Activated naive CD8-positive, alpha-beta T cell treated with anti-CD3 and anti-CD28 coated beads, Interleukin-2, amount 50 U/mL, for 16 hours (primary cell): ENCODE results near the gene GAB4.
"Not testable (repeated sequence)": the region's sequence is repeated elsewhere in the genome, so short reads cannot be mapped to it uniquely, and the experiment has no call there.

Source experiments
- DNase-seq: peaks from one replicate; pipeline ENCODE4 v3.0.0-alpha.2; 2020; ENCODE audit warnings: low read depth, low spot score

GAB4 gene

DNA sequence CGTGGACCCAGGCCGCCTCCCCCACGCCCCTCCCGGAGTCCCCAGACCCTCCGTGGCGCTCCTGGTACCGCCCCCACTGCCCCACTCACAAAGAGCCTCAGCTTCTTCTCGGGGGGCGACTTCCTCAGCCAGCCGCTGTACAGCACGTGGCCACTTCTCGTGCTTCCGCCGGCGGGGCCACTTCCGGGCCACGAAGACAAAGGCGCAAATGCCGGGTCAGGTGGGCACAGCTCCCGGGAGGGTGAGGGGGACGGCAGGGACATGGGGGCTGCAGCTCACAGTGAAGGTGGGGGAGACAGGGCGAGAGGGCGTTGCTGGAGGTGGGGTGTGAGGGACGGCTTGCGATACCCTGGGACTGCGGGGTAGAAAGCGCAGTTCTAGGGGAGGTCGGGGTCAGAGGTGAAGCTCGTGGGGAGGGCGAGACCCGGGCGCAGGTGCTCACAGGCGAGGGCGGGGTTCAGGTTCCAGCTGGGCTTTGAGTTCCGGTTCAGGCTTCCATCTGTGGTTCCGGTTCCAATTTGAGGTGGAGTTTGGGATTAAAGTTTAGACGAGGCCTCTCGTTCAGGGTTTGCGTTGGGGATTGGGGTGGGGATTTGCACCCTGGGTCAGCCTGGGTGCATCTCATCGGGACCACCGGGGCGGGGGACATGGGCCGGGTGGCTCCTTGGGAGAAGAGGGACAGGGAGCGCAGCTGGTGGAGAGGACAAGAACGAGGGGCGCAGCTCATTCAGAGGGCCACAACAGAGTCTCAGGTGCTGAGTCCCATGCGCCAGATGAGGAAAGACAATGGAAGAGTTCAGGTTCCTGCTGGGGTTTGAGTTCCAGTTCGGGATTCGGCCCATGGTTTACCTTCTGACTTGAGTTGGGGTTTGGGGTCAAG, at the start of gene GAB4:
GAB4 (minus strand) TSS at position 371 of the 880 bp plus-strand sequence; CDS start at position 263, 108 bp downstream.
- no peak for DNase-seq

GRCh38 chr22:17056807-17057206, 48.8 kb upstream of the GAB4 start:
- DNase-seq, result no peak

DNA sequence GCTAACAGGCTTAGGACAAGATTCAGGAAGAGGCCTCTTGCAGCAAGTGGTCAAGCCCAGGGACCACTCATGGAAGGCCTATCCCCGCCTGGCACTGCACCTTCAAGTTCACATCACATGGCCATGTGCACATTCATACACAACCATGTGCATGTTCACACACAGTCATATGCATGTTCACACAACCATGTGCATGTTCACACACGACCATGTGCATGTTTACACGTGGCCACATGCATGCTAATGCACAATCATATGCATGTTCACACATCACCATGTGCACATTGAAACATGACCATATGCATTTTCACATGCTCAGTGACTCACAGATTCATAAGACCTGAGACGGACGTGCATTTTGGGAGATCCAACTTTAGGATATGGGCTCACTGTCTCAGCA, 48.0 kb upstream of the GAB4 start:
- no peak for DNase-seq

DNA sequence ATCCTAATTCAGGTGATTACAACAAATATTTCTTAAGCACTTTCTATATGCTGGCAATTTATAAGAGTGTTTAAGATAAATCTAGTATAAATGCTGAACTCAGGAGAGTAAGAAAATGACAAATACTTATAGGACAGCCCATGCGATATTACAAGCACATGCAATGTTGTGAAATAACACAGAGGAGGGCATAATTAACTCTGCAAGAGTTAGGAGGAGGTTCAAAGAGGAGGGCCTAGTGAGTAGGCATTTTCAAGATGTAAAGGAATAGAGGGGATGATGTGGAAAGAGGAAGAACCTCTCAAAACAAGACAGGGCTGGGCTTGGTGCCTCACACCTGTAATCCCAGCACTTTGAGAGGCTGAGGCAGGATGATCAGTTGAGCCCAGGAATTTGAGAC, 39.6 kb upstream of the GAB4 start:
- DNase-seq, result no peak

- no peak for DNase-seq
These were observed 38.7 kb upstream of the GAB4 start for GRCh38 chr22:17046566-17047348.

DNA sequence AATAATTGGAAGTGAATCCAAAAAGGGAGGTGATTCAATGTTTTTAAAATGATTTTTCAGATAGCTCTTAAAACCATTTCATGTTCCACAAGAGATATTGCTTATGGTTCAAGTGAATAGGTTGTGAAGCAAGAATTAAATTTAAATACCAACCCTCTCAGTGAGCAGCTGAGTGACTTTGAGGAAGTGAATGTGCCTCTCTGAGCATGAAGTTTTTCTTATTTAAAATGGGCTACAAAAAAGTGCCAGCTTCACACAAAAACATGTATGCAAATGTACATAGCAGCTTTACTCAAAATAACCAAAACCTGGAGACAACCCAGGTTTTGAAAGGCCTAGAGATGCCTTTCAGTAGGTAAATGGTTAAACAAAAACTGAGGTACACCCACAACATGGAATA, 35.5 kb upstream of the GAB4 start:
- no peak for DNase-seq

DNA sequence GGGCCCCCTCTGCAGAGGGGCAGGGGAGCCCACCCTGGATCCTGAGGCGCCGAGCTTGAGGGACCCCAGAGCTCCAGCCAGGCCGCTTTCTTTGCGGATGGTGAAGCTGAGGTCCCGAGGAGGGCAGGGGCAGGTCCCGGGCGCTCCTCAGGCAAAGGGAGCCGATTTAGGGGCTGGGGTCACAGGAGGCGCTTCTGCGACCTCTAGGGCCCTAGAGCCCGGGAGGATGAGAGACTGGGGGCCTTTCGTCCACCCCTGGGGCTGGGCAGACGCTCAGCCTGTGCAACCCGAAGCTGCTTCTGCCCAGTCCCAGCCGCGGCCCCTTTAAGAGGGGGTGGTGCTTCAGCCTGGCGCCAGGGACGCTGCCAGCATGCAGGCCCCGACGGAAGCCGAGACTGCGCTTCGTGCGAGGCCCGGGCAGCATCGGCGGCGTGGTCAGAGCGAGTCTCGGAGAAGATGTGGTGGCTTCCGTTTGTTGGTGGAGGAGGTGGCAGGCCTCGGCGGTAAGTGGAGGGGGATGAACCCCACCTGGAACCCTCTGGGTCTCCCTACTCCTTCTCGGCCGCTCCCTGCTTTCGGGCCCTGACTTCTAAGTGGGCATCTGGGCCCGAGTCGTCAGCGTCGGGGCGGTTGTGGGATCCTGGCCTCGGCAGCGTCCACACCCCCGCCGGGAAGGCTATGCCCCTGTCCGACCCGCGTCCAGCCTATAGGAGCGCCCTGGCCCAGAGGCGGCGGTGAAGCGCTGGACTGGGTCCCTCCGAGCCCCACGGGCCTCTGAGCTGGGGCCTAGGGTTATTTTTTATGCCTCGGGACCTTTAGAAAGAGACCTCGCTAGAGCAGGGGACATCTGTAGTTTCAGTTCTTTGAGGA, 29.1 kb upstream of the GAB4 start:
- not testable (repeated sequence) for DNase-seq

DNA sequence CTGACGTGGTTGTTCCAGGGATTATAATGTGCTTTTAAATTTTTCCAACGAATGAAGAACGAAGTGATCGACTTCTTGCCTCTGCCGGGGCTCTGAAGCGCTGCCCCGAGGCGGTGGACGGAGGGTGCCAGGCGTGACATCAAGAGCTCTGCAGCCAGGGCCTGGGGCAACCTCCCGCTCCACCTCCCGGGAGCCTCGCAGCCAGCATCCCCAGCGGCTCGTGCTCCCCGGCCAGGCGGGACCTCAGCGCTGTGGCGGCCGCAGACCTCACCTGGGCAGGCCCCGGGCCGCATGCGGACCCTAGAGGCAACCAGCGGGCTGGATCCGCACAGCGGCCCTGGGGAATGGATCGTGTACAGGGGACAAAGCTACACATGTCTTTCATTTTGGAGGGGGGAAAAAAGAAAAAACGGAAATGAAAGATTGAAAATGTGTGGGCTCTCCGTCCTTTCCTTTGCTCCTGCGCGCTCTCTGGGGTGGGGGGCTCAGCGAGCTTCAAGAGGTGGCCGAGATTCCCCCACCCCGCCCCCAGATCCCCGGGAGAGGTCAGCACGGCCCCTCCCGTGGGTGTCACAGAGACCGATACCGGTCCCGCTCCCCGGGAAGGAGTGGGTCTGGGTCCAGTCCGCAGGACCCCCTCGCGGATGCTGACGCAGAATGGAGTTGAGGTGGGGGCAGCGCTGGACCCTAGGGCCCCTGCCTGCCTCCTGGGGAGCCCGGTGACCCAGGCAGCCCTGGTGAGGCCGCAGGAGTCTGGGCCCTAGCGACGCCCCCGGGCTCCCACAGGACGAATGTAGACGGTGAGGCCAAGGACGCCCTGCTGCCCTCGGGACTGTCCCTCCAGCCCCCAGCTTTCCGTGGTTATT, 28.2 kb upstream of the GAB4 start:
- DNase-seq, result not testable (repeated sequence)

DNA sequence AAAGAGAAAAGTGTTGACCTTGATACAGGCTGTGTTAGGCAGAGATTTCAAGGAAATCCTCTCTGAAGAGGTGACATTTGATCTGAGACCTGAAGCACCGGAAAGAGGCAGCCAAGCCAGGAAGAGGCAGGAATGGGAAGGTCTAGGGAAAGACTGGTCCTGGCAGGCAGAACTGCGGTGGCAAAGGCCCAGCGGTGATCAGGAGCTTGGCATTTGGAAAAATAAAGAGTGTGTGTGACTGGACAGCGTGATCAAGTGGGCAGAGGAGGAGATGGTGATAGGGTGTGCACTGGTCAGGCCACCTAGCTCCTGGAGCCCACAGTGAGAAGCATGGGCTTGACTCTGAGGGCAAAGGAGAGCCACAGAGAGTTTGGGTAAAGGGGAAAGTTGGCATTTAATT, 27.2 kb upstream of the GAB4 start:
- no peak for DNase-seq

- DNase-seq, result not testable (repeated sequence)
These were observed 26.5 kb upstream of the GAB4 start for GRCh38 chr22:17034532-17034931.

DNA sequence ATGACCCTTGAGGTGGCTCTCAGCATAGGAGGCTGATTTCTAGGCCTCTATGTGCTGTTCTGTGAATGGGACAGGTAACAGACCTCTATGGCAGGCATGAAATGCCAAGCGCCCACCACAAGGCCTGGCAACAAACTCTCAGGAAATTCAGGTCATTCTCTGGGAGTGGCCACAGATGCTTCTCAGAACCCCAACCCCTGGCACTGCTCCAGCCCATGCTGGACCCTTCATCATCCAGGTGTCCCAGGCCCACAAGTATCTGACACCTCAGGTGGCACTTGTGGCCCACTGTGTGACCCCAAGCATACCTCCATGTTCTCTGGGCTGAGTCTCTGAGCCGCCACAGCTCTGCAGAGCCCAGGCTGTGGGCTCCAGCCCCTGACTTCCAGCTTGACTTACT, 24.3 kb upstream of the GAB4 start:
- DNase-seq, result not testable (repeated sequence)

DNA sequence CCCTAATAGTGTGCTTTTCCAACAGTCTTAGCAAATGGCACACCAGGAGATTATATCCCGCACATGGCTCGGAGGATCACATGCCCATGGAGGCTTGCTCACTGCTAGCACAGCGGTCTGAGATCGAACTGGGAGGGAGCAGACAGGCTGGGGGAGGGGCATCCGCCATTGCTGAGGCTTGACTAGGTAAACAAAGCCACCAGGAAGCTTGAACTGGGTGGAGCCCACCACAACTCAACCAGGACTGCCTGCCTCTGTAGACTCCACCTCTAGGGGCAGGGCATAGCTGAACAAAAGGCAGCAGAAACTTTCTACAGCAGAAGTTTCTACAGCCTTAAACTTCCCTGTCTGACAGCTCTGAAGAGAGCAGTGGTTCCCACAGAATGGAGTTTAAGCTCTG, 16.4 kb upstream of the GAB4 start:
- not testable (repeated sequence) for DNase-seq

GRCh38 chr22:17015552-17015951, 7.5 kb upstream of the GAB4 start:
- DNase-seq, result not testable (repeated sequence)

DNA sequence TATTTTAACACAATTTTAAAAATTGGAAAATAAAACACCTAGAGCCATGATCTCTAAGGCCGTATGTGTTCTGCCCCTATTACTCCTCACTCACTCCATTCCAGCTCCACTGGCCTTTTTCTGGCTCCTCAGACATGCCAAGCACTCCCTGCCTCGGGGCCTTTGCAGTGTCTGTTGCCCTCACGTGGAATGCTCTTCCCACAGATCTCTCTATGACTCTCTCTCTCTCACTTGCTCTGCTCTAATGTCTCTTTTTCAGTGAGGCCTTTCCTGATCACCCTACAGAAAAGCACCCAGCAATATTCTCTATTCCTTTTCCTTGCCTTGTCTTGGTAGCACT, 6.0 kb upstream of the GAB4 start:
- not testable (repeated sequence) for DNase-seq

DNA sequence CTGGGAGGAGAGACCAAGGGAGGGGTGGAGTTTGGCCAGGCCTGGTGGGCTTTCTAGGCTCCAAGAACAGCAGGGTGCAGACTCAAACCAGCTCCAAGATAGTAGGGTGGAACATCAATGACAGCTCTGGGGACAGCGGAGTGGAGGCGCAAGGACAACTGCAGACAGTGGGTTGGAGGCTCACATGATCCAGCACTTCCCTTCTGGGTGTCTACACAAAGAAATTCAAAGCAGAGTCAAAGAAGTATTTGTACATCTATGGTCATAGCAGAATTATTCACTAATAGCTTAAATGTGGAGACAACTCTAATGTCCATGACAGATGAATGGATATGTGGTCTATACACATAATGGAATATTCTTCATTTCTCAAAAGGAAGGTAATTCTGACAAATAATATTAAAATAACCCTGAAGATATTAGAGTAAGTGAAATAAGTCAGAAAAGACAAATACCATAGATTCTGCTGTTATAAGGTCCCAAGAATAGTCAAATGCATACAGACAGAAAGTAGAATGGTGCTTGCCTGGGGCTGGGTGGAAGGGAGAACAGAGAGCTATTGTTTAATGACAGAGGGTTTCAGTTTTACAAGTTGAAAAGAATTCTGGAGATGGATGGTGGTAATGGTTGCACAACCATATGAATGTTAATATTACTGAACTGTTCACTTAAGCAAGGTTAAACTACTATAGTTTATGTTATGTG, 5.5 kb upstream of the GAB4 start:
- no peak for DNase-seq

- no peak for DNase-seq
These were observed 4.2 kb upstream of the GAB4 start for GRCh38 chr22:17012267-17012666.

- DNase-seq, result no peak
These were observed 1.7 kb upstream of the GAB4 start for GRCh38 chr22:17009640-17010291.

- no peak for DNase-seq
These were observed 765 bp downstream of the GAB4 start for GRCh38 chr22:17007257-17007656.

GRCh38 chr22:16989915-16990314, 18.1 kb downstream of the GAB4 start:
- no peak for DNase-seq

GRCh38 chr22:16988257-16988656, 19.8 kb downstream of the GAB4 start:
- no peak for DNase-seq
